CMK (cell line): ENCODE data around the gene RNF223.
A peak's percentile ranks its signal among the peaks of the same experiment; 100 is the strongest.

Experiments used
- DNase-seq: peaks from one replicate; pipeline ENCODE4 v3.0.0-alpha.2; 2010; ENCODE audit warnings: low read depth

The RNF223 gene

DNA sequence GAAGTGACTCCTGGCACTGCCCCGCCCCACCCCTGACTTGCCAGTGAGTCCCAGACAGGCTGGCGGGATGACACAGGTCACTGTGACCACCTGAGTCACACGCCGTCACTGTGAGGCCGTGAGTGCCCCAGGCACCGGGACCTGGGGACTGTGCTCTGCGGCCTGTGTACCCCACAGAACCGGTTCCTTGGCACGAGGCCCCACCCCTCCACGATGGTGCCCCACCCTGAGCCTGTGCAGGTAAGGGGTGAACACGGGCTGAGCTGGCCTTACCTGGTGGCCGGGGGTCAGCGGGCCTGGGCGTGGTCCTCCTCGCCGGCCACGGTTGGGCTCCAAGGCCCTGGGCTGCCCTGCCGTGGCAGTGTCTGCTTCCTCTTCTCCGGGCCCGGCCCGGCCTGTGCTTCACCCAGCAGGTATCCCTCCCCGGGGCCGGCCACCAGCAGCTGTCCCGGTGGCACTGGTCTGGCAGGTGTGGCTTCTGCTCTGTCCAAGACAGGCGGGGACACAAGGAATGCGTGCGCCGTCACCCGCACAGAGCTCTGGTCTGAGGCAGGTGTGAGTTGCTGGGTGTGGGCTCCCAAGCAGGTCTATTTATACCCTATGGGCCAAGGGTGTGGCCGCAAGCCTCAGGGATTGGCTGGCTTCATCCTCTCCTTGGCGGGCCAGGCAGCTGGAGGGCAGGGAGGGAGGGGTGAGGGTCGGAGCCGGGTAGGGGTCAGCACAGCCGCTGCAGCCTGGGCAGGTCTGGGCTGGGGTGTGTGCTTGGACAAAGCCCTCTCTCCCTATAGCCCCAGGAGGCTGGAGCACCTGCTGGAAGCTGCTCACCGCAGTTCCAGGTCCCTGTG, at the start of gene RNF223:
Gene RNF223 (minus strand): TSS at position 564 of the 845 bp plus-strand sequence. CDS start 1,740 bp downstream, outside the sequence.
- no peak for DNase-seq

GRCh38 chr1:1122981-1123480, 48.9 kb upstream of the RNF223 start:
- no peak for DNase-seq

- DNase-seq, result peak; percentile 71
Measured at GRCh38 chr1:1122078-1122811, 48.1 kb upstream of the RNF223 start.

GRCh38 chr1:1121611-1122077, 47.5 kb upstream of the RNF223 start:
- no peak for DNase-seq

DNA sequence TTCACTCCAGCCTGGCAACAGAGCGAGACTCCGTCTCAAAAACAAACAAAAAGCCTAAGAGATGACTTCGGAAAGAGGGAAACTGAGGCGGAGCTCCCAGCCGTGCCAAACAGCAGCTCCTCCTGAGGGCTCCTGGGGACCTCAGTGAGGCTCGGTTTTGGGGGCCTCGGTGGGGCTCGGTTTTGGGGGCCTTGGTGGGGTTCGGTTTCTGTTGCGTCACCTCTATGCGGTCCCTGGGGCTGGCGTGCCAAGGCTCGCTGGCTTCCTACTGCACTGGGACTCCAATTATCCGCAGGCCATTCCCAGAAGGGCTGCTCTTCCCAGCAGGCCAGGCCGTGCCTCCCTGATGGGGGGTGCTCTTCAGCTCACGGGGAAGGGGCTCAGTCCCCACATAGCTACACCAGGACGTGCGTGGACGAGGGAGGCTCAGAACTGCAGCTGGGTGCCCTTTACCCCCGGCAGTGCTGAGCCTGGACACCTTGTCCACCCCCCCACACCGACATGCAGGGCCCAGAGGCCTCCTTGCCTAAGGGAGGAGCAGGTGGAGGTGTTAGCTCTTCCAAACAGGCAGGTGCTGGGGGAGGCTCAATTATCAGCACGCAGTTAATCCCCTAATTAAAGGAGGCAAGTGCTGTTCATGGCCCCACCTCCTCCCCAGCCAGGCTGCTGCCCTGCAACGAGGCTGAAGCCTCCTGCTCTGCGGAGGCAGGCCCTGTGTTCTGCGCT, 46.9 kb upstream of the RNF223 start:
- DNase-seq, result no peak

- no peak for DNase-seq
Measured at GRCh38 chr1:1120096-1120495, 46.0 kb upstream of the RNF223 start.

GRCh38 chr1:1119272-1119890, 45.3 kb upstream of the RNF223 start:
- no peak for DNase-seq

DNA sequence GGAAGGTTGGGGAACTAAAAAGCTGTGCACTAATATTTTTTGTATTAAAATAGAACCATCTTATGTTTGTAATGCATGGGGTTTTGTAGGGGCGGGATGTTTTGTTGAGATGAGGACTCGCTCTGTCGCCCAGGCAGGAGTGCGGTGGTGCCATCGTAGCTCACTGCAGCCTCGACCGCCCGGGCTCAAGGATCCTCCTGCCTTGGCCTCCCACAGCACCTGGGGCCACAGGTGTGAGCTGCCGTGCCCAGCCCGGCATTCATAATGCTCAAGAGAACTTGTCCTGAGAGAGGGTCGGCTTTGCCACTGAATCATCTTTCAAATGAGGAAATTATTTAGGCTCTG, 44.7 kb upstream of the RNF223 start:
- DNase-seq, result no peak

DNA sequence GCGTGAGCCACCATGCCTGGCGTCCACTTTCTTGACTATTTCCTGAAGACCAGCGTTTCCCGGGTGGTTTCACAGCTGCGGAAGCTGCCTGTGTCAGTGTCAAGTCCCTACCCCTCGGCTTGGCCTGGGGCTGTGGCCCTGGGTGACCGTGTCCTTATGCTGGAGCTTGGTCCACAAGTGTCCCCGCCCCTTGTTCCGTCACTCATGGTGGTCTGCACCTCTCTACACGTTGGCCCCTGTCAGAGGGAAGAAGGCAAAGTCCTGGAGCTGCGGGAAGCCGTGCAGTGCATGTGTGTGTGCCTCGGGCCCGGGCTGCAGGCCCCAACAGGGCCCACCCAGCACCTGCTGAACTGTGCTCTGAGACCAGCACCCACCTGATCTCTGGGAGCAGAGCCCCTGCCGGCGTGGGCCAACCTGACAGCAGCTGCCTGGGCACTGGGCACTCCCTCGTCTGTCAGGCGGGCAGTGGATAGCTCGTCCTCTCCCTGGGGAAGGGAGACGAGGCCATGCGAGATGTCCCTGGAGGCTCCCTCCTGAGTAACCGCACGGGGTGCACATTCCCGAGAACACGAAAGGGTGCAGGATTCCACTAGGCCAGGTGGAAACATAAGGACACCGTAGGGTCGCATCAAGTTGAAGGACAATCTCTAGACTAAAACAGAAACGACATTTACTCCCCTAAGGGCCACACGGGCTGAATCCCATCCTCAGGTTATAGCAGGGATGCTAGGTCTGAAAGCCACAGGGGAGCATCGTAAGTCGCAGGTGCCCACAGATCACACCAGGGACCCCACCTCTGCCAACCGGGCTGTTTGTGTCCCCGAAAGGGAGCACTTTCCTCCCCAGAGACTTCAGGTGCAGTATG, 44.1 kb upstream of the RNF223 start:
- no peak for DNase-seq

DNA sequence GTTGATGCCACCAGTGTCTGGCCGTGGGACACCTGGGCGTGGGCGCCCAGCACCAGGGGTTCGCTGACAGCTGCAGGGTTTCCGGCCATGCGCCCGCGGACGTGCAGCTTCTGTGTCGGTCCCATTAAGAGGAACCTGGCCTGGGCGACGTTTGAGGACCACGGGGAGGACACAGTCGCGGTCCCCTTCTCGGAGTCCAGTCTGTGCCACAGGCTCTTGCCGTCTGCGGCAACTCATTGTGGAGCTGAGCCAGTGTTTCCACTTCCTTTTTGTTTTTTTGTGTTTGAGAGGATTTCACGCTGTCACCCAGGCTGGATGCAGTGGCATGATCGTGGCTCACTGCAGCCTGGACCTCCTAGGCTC, 43.3 kb upstream of the RNF223 start:
- no peak for DNase-seq

GRCh38 chr1:1116701-1117468, 42.8 kb upstream of the RNF223 start:
- DNase-seq, result no peak

GRCh38 chr1:1115786-1116700, 41.9 kb upstream of the RNF223 start, which contains the start of gene C1orf159:
TSS of gene C1orf159 (minus strand) at chr1:1116089. CDS start at chr1:1091543, 24,546 bp downstream.
- peak; percentile 96 for DNase-seq

DNA sequence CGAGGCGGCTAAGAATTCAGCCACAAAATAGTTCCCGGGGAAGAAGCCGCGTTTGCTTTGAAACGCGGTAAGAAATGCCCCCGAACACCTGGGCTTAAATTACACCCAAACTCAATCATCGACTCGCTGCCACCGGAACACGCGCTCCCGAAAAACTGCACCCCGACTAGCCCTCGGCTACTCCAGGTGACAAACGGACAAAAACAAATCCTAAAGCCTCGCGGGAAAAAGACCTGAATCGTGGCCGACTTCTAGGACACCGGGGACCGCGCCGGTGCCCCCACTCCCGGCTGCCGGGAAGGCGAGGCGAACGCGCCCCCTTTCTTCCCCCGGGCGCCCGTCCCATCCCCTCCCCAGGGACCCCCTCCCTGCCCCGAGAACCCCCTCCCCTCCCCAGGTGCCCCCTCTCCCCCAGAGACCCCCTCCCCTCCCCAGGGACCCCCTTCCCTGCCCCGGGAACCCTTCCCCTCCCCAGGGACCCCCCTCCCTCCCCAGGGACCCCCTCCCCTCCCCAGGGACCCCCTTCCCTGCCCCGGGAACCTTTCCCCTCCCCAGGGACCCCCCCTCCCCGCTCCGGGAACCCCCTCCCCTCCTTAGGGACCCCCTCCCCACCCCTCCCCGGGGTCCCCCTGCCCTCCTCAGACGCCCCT, 41.2 kb upstream of the RNF223 start:
- DNase-seq, result no peak

- DNase-seq, result no peak
Measured at GRCh38 chr1:1114431-1114830, 40.3 kb upstream of the RNF223 start.

DNA sequence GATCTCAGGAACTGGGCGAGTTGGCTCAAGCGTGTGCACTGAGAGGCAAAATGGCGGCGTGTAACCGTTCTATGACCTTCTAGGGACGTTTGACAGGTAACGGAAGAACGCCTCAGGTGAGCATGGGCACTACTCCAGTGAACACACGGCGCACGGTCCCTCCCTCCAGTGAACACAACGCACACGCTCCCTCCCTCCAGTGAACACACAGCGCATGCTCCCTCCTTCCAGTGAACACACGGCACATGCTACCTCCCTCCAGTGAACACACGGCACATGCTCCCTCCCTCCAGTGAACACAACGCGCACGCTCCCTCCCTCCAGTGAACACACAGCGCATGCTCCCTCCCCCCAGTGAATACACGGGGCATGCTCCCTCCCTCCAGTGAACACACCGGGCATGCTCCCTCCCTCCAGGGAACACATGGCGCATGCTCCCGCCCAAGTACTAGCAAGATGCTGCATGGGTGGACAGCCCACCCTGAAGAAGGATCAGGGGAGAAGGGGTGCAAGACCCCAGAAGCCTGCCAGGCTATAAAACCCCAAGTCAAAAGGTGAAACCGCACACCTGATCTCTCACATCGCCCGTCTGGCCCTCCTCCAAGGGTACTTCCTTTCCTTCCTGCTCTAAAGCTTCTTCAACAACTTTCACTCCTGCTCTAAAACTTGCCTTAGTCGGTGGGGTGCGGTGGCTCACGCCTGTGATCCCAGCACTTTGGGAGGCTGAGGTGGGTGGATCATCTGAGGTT, 38.3 kb upstream of the RNF223 start:
- DNase-seq, result no peak

- DNase-seq, result no peak
Measured at GRCh38 chr1:1111516-1112236, 37.6 kb upstream of the RNF223 start.

GRCh38 chr1:1110561-1110971, 36.5 kb upstream of the RNF223 start:
- DNase-seq, result no peak
